DND-41 (cell line): ENCODE measurements around the gene C17orf78.

Experiments used
- ATAC-seq: fragments of 200-7000 bp; cut with Tn5 transposase; 3 replicates; pipeline ENCODE4 v1.9.1; 2021; ENCODE audit warnings: low read depth; ENCODE audit not compliant: insufficient read depth
- DNase-seq: peaks from one replicate; pipeline ENCODE4 v3.0.0-alpha.2; 2020
- H2AFZ ChIP-seq: 2 replicates; pipeline ENCODE4 v1.6.0; 2012; ENCODE audit warnings: low read depth, low read length
- H3K27ac ChIP-seq: 2 replicates; pipeline ENCODE4 v1.5.1; 2012; ENCODE audit warnings: low read length, inconsistent platforms
- H3K27me3 ChIP-seq: fragments of 200-600 bp; sonication (generic); 2 replicates; pipeline ENCODE4 v1.6.0; 2012; ENCODE audit warnings: low read length, mild to moderate bottlenecking, inconsistent platforms; ENCODE audit not compliant: insufficient read depth, poor library complexity
- H3K36me3 ChIP-seq: 2 replicates; pipeline ENCODE4 v1.5.1; 2012; ENCODE audit warnings: low read length, inconsistent platforms; ENCODE audit not compliant: insufficient read depth
- H3K4me1 ChIP-seq: 2 replicates; pipeline ENCODE4 v1.5.1; 2012; ENCODE audit warnings: mild to moderate bottlenecking, low read length; ENCODE audit not compliant: insufficient read depth
- H3K4me2 ChIP-seq: 2 replicates; pipeline ENCODE4 v1.6.0; 2012; ENCODE audit warnings: mild to moderate bottlenecking, moderate library complexity, low read length, inconsistent platforms; ENCODE audit not compliant: insufficient read depth
- H3K4me3 ChIP-seq, 2 experiments: fragments of 200-600 bp in 1 of 2; shearing (Covaris generic) in 1 of 2; 2 replicates each; pipeline ENCODE4 v1.5.1; 2012 to 2016; ENCODE audit warnings: inconsistent platforms in 2 of 2, low read length in 2 of 2, mild to moderate bottlenecking in 2 of 2, low read depth in 1 of 2, moderate library complexity in 1 of 2
- H3K79me2 ChIP-seq: 2 replicates; pipeline ENCODE4 v1.6.0; 2012; ENCODE audit warnings: low read length, inconsistent platforms; ENCODE audit not compliant: insufficient read depth
- H3K9ac ChIP-seq: 2 replicates; pipeline ENCODE4 v1.6.0; 2012; ENCODE audit warnings: low read depth, mild to moderate bottlenecking, inconsistent platforms, low read length, moderate library complexity
- H3K9me3 ChIP-seq: 2 replicates; pipeline ENCODE4 v1.5.1; 2012; ENCODE audit warnings: low read length, moderate library complexity, mild to moderate bottlenecking, inconsistent platforms; ENCODE audit not compliant: insufficient read depth, severe bottlenecking
- H4K20me1 ChIP-seq: 2 replicates; pipeline ENCODE4 v1.6.0; 2012; ENCODE audit warnings: low read length; ENCODE audit not compliant: insufficient read depth
- CTCF ChIP-seq: IDR thresholded peaks from 2 replicates; pipeline ENCODE4 v1.5.1; 2012; ENCODE audit warnings: borderline replicate concordance, low read length, moderate library complexity, mild to moderate bottlenecking; ENCODE audit not compliant: poor library complexity, severe bottlenecking; ENCODE audit errors: extremely low read depth
- EZH2 ChIP-seq: IDR thresholded peaks from 3 replicates; pipeline ENCODE4 v1.6.1; 2012; ENCODE audit warnings: borderline replicate concordance, low read depth, mild to moderate bottlenecking, moderate library complexity, low read length, inconsistent platforms; ENCODE audit not compliant: severe bottlenecking

The C17orf78 gene

GRCh38 chr17:37413875-37414519, 38.2 kb downstream of the C17orf78 start:
- Histone ChIP-seq H3K79me2 (peaks cover 70% of the 10 kb centered on the region), H4K20me1 (peaks cover under 1% of the 10 kb centered on the region; the same call in 1 of the 2 replicates), H3K4me1 (peaks cover 9% of the 10 kb centered on the region), H3K36me3 (peaks cover 88% of the 10 kb centered on the region), H3K27ac (no peak overlapping the region), H3K4me3 (no peak overlapping the region), H3K27me3 (no peaks in the 10 kb centered on the region), H2AFZ (no peak overlapping the region), H3K9ac (no peak overlapping the region), H3K4me2 (no peak overlapping the region), H3K9me3 (no peaks in the 10 kb centered on the region)
- no peak for DNase-seq
- ATAC-seq: no peak
- TF ChIP-seq CTCF (peak; percentile 36), EZH2 (no peak)

GRCh38 chr17:37417852-37418251, 42.1 kb downstream of the C17orf78 start:
- Histone ChIP-seq H4K20me1 (peaks cover 8% of the 10 kb centered on the region; the same call in 1 of the 2 replicates), H3K27me3 (no peaks in the 10 kb centered on the region), H3K27ac (no peak overlapping the region), H3K9ac (no peak overlapping the region), H3K9me3 (no peaks in the 10 kb centered on the region), H3K79me2 (peaks cover 68% of the 10 kb centered on the region), H3K36me3 (peaks cover 86% of the 10 kb centered on the region), H3K4me1 (peaks cover 5% of the 10 kb centered on the region; the same call in 1 of the 2 replicates), H3K4me2 (no peak overlapping the region), H3K4me3 (no peak overlapping the region), H2AFZ (no peak overlapping the region)
- ATAC-seq (no peak), DNase-seq (no peak)
- no peak for TF ChIP-seq EZH2
- TF ChIP-seq CTCF: no peak

- no peak for DNase-seq
These were observed 47.3 kb downstream of the C17orf78 start for GRCh38 chr17:37422971-37423625.

More at GRCh38 chr17:37422971-37423625, 47.3 kb downstream of the C17orf78 start:
- H3K36me3 ChIP-seq: peaks cover 85% of the 10 kb centered on the region
- H3K4me1 ChIP-seq: no peaks in the 10 kb centered on the region
- no peak overlapping the region for H3K4me3 ChIP-seq
- ATAC-seq: no peak
- H2AFZ ChIP-seq: no peak overlapping the region
- peaks cover 8% of the 10 kb centered on the region; the same call in 1 of the 2 replicates for H4K20me1 ChIP-seq
- H3K79me2 ChIP-seq: peaks cover 30% of the 10 kb centered on the region
- no peak overlapping the region for H3K4me2 ChIP-seq
- H3K27ac ChIP-seq: no peak overlapping the region
- TF ChIP-seq CTCF (no peak), EZH2 (no peak)
- no peaks in the 10 kb centered on the region for H3K9me3 ChIP-seq
- no peaks in the 10 kb centered on the region for H3K27me3 ChIP-seq
- no peak overlapping the region for H3K9ac ChIP-seq
